GM18951 (cell line): ENCODE data around the gene OLFML2A.

Source experiments
- POLR2A ChIP-seq: IDR thresholded peaks from 4 replicates; pipeline ENCODE4 v1.6.1; 2011; ENCODE audit warnings: mild to moderate bottlenecking; ENCODE audit not compliant: insufficient read length, insufficient read depth; ENCODE audit errors: extremely low read depth
- in situ Hi-C: fragments of 300-500 bp; cut with MboI; formaldehyde crosslinking; loops from one replicate; pipeline ENCODE4 v1.12.0; 2022; ENCODE audit warnings: low sequenced_read_pairs, mixed read lengths, inconsistent platforms; ENCODE audit not compliant: unreplicated experiment

The OLFML2A gene

GRCh38 chr9:124766815-124767554 lies 9.9 kb upstream of the OLFML2A start:
- in situ Hi-C loops, result no loop called here
- no peak for TF ChIP-seq POLR2A

- in situ Hi-C loops, result no loop called here
These were observed 9.1 kb upstream of the OLFML2A start for GRCh38 chr9:124767821-124768220.

GRCh38 chr9:124768334-124768733 lies 8.6 kb upstream of the OLFML2A start:
- TF ChIP-seq POLR2A, result no peak
- in situ Hi-C loops, result no loop called here

More at GRCh38 chr9:124767821-124768220, 9.1 kb upstream of the OLFML2A start:
- no peak for TF ChIP-seq POLR2A

DNA sequence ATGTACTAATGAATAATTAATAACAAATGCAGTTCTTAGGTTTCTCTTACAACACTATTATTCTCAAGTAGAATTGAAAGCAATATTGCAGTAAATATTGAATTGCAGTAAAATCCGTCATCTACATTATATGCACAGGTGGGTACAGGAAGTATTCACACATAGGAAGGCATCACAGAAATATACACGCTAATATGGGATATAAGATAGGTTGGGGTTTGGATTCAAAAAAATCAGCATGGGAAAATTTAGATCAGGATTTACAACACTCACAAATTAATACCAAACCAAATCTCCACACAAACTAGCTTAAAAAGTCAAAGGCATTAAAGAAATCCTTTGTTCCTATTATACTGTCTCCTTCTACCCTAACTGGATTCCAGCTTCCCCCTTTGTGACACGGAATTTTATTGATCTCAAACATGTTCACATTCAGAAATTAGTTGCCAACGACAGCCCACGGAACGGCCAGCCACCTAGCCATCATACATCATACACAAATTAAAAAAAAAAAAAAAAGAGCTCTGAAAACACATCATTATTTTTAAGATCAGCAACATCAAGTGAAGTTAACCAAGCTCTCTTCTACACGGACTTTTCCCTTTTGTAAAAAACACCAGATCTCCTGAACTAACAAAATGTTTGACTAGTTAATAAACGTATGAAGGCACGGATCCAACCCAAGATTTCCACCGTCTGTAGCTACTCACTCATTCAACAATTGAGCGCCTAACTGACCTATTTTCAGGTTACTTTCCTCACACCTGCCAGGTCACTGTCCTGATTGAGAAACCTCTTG lies 8.0 kb upstream of the OLFML2A start:
- in situ Hi-C loops, result no loop called here
- TF ChIP-seq POLR2A, result no peak

GRCh38 chr9:124769549-124770358 lies 7.2 kb upstream of the OLFML2A start:
- no peak for TF ChIP-seq POLR2A
- in situ Hi-C loops, result loop anchor here (5.0 to 10.0 kb wide), 3 partner anchors 88 to 605 kb away; partner anchors contain the start of gene SCAI

DNA sequence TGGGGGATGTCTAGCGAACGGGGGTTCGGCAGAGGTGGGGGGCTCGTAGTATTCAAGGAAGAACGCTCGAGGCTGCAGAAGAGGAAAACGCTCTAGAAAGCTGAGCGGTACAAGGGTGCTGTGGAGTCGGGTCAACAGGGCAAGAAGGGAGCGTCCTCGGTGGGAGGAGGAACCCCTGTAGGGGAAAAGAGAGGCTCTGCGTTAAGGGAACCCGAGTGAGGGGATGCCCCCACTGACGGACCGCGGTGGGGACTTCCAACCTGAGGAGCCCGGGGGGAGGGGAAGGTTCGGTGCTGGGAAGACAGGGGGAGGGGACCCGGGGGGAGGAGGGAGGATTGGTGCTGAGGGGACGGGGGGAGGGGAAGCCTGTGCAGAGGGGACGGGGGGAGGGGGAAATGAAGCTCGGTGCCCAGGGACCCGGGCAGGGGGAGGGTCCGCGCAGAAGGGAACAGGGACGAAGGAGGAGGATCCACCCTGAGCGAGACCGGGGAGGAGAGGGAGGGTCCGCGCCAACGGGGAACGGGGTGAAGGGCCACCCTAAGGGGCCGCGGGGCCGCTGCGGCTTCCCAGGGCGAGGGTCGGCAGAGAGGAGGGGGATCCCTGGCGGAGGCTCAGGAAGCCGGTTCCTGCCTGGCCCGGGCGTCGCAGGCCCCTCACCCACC lies 6.4 kb upstream of the OLFML2A start:
- no peak for TF ChIP-seq POLR2A
- in situ Hi-C loops, result loop anchor here (5.0 to 10.0 kb wide), 3 partner anchors 87 to 604 kb away; partner anchors contain the start of gene SCAI

DNA sequence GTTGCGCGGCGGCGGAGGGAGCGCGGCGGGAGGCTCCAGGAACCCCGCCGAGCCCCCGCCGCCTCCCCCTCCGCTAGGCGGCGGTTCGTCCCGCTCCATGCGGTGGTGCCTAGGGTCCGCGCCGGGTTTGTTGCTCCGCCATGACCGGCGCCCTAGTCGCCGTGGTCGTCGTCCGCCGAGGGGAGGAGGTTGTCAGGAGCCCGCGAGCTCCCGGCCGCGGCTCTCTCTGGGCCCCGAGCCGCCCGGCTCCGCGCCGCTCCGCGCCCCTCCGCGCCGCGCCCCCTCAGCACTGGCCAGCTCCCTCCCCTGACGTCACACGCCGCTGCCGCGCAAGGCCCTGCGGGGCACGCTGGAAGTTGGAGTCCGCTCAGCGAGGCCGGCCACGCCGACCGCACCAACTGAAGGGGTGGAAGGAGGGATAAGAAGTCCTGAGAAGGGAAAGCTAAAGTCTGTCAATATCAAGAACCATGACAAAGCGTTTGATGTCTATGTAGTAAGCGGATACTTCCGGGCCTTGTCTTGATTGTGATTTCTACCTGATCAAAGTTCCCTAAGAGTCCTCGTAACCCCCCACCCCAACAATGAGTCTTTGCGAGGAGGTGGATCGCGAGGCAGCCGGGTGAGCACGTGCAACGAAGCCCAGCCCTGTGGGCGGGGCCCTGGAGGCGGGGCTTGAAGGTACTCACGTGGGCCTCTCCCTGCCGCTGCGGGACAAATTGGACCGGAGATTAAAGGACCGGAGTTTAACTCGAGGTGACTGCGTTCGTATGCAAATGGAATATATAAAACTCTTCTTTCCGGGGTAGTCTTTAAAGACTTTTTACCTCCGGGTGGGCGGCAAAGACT lies 5.7 kb upstream of the OLFML2A start, which contains the start of gene NR6A1:
NR6A1 (minus strand) TSS at position 291 of the 846 bp plus-strand sequence.
- TF ChIP-seq POLR2A, result peak; percentile 55
- in situ Hi-C loops, result loop anchor here (5.0 to 10.0 kb wide), 3 partner anchors 86 to 604 kb away; partner anchors contain the start of gene SCAI

DNA sequence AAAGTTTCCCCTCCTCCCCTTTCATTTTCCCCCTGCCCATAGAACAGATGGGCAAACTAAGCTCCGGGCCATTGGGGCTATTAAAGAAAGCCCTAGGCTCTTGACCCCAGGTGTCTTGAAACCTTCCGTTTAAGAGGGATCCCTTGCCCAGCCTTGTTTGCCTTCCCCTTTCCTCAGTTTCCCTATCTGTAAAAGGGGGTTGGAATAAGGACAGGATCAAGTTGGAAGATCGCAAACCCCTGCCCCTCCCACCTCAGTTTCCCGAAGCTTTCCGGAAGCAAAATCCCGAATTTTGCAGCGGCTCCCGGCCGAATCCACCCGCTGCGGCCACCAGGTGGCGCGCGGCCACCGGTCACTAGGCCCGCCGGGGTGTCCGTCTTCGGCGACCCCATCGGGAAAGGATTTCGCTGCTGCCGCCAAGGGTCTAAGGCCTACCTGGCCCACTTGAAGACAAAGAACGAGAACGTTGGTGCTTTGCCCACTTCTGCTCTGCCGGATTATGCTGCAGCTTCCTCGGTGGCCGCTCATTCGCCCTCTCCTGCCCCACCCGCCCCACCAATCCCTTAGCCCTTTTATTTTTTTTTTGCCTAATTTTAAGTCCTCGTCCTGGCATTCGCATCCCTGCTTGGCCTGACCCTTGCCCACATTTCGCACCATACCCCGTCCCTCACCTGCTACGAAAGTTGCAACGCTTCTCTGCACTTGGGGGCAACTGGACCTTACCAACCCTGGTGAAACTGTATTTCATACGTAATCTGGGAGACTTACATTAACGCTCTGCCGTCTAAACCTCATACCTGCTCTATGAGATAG lies 4.9 kb upstream of the OLFML2A start:
- no peak for TF ChIP-seq POLR2A
- in situ Hi-C loops, result loop anchor here (5.0 to 10.0 kb wide), 3 partner anchors 85 to 603 kb away; partner anchors contain the start of gene SCAI

GRCh38 chr9:124772877-124773276 lies 4.1 kb upstream of the OLFML2A start:
- in situ Hi-C loops, result loop anchor here (5.0 to 10.0 kb wide), 3 partner anchors 84 to 602 kb away; partner anchors contain the start of gene SCAI

DNA sequence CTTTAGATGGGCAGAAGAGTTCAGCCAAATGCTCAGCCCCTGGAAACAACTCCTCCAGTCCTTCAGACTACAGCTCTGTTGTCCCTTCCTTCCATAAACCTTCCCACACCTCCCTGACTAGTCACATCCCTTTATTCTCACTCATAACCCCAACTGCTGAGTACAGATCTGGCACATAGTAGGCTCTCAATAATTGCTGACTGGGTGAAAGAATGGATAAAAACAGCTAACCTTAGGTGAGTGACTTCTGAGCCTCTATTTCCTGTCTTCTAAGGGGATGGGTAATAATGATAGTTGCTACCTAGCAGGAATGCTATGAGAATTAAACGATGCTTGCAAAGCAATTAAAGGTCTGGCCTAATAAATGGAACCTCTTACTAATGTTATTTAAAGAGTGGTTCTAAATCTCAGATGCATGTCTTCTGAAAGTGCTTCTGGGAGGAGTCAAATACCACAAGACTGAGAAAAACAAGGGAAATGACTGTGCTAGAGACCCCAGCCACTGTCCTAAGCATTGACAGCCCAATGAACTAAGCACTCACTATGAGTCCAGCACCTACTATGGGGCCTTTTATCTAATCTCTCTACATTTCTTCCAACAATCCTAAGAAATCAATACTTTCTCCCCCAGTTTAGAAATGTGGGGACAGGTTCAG lies 3.3 kb upstream of the OLFML2A start:
- TF ChIP-seq POLR2A, result no peak
- in situ Hi-C loops, result loop anchor here (5.0 to 10.0 kb wide), 3 partner anchors 84 to 601 kb away; partner anchors contain the start of gene SCAI
